NCI-H128 (cell line): ENCODE data around the gene SIGLEC7.
"Not testable (repeated sequence)": the region's sequence is repeated elsewhere in the genome, so short reads cannot be mapped to it uniquely, and the experiment has no call there.

Experiments used
- DNase-seq: peaks from one replicate; lab custom pipeline; 2025; ENCODE audit not compliant: unreplicated experiment; lab: John Stamatoyannopoulos, UW

Gene SIGLEC7

GRCh38 chr19:51137792-51138425, 4.2 kb upstream of the SIGLEC7 start:
- DNase-seq = no peak

DNA sequence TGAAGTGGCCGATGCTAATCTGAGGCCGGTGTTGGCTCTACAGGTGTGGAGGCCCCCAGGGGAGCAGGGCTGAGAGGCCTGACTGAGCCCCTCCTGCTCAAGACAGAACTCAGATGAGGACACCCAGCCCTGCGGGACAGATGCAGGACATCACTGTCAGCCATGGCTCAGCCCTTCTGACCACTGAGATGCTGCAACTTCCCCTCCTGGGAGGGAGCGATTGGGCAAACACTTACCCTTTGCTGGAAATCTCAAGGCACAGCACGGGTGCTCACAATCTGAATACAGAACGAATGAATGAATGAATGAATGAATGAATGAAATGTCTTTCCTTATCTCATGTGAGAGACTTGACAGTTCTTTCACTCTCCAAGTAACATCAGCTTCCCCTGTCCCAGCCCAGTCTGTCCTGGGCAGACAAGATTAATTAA, 3.5 kb upstream of the SIGLEC7 start:
- no peak for DNase-seq

GRCh38 chr19:51139299-51140014, 2.6 kb upstream of the SIGLEC7 start:
- DNase-seq = no peak

- DNase-seq = no peak
Measured at GRCh38 chr19:51140441-51140840, 1.7 kb upstream of the SIGLEC7 start.

DNA sequence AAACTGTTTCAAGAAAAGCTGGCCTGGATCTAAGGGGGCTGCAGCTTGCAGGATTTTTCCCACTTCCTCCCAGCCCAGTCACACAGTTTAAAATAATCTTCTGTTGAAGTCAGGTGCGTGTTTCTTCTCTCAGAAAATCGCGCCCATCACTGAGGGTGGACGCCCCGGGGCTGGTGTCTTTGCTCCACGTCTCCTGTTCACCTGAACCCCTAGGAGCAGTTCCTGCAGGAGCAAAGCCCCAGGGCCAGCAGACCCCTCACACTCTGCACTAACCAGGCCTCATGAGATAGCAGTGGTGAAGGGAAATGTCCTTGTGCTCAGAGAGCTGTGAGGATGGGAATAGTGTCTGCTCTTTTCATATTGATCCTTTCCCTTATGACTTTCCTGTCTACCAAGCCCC, 920 bp upstream of the SIGLEC7 start:
- no peak for DNase-seq

DNA sequence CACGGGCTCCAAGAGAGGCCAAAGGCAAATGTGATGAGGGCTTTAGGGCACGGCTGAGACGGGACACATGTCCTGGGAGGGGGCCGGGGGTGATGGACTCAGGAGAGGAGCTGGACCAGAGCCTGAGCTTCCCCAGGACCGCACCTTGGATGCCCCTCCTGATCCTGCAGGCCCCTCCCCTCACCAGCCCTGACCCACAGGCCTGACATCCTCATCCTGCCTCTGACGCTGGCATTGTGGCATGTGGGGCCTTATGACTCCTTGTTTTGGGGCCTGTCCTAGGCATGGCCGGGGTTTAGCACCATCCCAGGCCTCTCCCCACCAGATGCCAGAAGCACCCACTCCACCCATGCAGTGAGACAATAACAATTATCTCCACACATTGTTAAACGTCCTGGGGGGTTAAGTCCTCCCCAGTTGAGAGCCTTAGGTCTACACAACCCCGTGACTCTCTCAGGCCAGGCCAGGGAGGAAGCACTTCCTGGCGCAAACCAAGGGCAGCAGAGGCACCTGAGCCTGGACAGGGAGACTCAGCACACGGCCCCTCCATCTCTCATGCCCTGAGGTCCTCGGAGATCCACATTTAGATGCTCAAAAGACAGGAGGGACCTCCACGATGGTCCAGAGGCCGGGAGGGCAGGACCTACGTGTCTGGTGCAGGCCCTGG, 841 bp downstream of the SIGLEC7 start:
- not testable (repeated sequence) for DNase-seq

DNA sequence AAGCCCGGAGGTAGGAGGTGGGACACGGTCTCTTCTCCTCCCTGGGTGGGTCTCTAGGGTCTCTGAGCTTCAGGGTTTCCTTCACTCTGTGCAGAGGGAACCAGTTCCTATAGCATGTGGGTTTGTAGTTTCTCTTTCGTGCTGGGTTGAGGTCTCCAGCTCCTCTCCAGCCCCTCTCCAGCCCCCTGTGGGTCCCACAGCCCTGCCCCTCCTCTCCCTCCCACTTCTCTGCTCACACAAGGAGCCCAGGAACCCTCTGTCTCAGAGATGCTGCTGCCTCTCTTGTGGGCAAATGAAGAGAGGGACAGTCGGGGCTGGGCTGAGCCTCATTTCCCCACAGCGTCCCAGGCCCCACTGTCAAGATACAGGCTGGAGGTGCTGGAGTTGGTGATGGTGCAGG, 1.4 kb downstream of the SIGLEC7 start:
- DNase-seq = no peak

DNA sequence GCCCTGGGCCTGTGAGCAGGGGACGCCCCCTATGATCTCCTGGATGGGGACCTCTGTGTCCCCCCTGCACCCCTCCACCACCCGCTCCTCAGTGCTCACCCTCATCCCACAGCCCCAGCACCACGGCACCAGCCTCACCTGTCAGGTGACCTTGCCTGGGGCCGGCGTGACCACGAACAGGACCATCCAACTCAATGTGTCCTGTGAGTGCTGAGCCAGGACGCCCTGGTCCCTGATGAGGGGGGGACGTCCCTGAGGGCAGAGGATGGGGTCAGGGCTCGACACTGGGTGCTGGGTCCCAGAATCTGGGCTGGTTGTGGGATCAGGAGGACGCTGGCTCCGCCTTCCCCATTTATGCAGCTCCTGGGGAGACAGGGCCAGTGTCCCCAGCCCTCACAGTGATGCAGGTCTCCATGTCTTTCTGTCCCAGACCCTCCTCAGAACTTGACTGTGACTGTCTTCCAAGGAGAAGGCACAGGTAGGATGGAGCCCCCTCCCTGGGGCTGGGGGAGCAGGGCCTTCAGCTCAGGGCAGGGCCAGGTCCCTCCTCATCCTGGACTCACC, 2.5 kb downstream of the SIGLEC7 start:
- DNase-seq = no peak

DNA sequence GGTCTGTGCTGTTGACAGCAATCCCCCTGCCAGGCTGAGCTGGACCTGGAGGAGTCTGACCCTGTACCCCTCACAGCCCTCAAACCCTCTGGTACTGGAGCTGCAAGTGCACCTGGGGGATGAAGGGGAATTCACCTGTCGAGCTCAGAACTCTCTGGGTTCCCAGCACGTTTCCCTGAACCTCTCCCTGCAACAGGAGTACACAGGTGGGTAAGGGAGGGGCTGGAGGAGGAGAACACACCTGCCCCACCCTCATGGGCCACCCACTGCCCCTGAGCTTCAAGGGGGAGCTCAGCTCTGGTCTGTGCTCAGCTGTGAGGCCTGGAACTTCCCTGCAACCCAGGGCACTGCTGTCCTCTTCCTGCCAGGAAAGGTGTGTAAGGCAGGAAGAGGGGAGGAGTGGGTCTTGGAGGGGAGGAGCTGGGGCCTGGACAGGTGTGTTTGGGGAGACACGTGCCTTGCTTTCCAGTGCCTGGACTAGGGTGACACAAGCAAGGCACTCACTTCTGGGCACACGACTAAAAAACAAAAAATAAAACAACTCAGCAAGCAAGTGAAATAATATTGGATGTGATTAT, 3.9 kb downstream of the SIGLEC7 start:
- no peak for DNase-seq

DNA sequence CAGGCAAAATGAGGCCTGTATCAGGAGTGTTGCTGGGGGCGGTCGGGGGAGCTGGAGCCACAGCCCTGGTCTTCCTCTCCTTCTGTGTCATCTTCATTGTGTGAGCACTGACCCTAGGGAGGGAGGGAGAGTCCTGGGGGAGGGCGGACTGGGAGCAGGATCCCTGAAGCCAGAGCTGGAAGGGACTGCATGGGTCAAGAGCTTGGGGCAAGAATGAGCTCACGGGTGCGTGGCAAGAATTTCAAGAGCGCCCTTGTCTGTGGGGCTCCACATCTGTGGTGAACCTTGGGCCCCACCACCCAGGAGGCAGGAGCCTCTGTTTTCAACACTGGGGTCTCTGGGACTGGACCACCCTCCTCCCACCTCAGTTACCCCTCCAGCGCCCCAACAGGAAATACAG, 4.7 kb downstream of the SIGLEC7 start:
- no peak for DNase-seq

GRCh38 chr19:51147663-51148062, 5.6 kb downstream of the SIGLEC7 start:
- no peak for DNase-seq

- no peak for DNase-seq
Measured at GRCh38 chr19:51148580-51148979, 6.5 kb downstream of the SIGLEC7 start.

GRCh38 chr19:51150627-51151026, 8.5 kb downstream of the SIGLEC7 start:
- no peak for DNase-seq

DNA sequence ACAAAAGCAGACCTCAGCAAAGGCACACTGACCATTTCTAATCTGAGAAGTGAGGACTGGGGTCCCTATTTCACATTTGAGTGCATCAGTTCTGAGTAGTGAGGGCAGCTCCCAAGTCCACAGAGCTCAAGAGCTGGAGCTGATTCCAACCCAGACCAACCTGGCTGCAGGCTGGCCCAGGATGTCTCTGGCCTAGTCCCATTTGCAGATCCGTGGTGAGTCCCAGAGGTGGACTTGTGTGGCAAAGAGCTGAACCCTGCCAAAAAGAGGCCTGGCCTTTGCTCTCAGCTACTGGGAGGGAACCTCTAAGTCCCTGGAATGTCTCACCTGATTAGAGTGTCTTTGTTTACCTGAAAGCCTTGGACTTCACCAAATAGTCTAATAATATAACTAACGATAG, 14.6 kb downstream of the SIGLEC7 start:
- no peak for DNase-seq

GRCh38 chr19:51157265-51157664, 15.2 kb downstream of the SIGLEC7 start:
- DNase-seq = no peak

DNA sequence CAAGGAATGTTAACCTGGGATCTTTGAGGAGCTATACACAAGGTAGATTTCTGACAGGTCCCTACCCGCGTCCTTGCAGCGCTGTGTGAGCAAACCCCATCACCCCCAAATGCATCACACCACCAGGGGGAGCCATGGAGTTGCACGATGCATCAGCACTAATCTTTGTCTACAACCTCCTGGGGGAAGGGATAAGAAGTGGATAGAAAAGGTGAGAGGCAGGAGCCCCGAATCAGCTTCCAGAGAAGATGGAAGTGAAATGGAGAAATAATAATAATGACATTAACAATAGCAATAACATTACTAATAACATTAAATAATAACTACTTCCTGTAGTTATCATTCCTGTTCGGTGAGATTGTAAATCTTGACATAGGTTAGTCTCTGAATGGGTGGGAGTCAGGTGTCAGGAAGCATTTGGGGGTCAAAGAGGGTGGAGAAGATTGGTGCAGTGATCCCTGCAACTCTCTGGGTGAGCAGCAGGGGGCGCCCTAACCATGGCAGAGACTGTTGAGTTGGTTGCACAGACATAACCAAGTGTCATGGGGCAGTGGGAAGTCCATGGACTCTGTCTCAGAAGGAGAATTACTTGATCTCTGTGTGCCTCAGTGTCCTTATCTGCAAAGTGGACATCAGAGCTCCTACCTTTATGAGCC, 16.5 kb downstream of the SIGLEC7 start:
- DNase-seq = no peak

DNA sequence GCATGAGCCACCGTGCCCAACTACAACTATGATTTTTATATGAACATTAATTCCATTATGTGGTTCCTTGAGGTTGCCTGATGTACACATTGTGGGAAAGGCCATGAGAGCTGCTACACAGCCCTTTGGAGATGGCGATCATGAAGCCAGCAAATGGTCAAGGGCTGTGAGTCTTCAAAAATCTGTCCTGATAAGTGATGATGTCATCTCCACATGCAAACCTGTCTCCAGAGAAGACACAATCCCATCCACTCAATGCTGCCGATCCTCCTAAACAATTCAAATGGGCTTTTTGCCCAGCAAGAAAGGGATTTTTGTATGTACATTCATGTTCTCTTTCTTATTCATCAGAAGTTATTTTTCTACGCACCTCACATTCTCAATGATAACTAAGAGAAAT, 17.6 kb downstream of the SIGLEC7 start:
- DNase-seq = no peak

DNA sequence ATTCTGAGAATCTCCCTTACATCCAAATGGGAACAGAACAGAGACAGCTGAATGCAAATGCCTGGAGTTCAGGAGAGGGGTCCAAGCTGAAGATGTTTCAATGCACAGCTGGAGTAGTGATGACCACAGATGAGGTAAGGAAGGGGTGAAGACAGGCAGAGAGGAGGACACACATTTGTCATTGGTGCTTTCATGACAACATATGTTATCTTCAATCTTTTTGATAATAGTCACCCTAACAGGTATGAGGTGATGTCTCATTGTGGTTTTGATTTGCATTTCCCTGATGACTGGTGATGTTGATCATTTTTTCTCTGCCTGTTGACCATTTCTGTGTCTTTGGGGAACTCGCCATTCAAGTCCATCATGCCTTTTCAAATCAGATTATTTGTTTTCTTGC, 19.2 kb downstream of the SIGLEC7 start:
- DNase-seq = no peak

DNA sequence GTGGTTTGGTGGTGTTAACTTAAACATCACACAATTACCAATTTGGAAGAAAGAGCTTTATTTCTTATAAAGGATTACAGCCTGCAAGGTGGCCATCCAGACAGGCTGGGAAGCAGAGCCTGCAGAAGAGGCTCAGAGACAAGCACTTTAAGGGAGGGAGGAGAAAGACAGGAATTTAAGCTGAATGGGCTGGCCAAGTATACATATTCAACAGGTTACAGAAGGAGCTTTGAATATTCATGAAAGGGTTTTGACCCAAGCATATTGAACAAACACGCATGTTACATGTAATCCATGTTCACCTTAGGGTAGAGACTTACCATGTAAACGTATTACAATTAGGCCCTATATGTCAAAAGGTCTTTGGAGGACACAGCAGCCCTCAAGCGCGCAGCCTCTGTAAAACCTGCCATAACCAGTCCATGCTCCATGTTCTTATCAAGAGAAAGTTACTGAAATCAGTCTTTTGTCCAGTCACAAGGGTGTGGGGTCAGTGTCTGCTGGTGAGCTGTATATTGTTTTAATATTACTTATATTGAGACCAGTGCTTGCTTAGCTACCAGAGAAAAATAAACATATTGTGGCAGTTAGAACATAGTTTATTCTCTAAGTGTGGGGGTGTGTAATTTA, 19.9 kb downstream of the SIGLEC7 start:
- no peak for DNase-seq

DNA sequence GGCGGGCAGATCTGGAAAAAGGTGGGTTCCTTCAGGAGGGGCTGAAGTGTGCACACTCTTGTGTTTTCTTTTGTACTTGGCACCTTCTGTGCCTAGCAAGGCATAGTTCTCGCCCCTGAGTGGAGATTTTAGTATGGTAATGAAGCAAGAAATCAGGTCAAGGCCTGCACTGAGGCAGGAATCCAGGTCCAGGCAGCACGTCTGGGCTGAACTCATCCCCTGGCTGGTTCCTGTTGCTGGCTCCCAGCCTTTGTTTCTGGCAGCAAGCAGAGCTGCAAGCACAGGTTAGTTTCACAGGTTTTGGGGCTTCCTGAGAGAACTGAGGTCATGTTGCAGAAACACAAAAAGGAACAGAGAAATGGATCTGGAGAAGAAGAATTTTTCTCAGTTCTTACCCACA, 21.2 kb downstream of the SIGLEC7 start:
- DNase-seq = no peak

GRCh38 chr19:51164215-51164614, 22.1 kb downstream of the SIGLEC7 start:
- DNase-seq = no peak
